GM21825 (cell line): ENCODE results near the gene CD3D.
A peak's percentile ranks its signal among the peaks of the same experiment; 100 is the strongest.

Experiments
- ATAC-seq: cut with Tn5 transposase; IDR thresholded peaks from one replicate; pipeline ENCODE4 v1.9.1; 2021; ENCODE audit warnings: mild to moderate bottlenecking, moderate library complexity; ENCODE audit not compliant: unreplicated experiment

The CD3D gene

GRCh38 chr11:118342503-118343161 lies at the start of gene CD3D:
CD3D (minus strand) TSS chr11:118342705; CDS start chr11:118342607, 98 bp downstream.
- ATAC-seq: no peak

DNA sequence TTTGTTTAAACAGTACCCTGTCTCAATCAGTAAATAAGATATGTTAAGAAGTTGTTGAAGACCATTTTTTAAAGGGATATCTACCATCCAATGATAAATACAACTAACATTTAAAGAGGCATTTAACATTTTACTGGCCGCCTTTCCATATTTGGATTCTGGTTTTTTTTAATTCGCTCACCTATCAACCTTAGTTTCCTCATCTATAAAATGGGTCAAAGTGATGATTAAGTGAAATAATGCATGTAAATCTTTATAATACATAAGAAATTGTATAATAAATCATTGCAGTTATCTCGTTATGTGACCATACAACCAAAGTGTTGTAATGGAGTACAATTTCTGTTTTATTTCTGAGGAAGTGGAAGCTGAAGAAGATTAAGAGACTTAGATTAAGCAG lies 41.2 kb upstream of the CD3D start:
- no peak for ATAC-seq

- ATAC-seq: no peak
These were observed 40.4 kb upstream of the CD3D start for GRCh38 chr11:118382954-118383353.

- no peak for ATAC-seq
These were observed 38.1 kb upstream of the CD3D start for GRCh38 chr11:118380571-118380970.

DNA sequence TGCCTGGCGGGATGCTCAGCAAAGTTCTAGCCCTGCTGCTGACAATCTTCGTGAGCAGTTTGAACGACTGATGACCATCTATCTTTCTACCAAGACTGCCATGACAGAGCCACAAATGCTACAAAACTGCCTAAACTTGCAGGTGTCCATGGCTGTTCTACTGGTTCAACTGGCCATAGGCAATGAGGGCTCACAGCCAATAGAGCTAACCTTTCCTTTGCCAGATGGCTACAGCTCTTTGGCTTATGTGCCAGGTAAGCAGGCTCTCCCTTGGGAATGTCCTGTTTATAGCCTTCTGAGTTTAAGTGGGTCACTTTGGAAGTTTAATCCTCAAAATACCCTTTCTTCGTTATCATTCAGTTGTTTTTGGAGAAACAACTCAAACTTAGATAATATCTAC lies 37.0 kb upstream of the CD3D start:
- no peak for ATAC-seq

GRCh38 chr11:118375978-118376377 lies 33.5 kb upstream of the CD3D start:
- ATAC-seq: no peak

DNA sequence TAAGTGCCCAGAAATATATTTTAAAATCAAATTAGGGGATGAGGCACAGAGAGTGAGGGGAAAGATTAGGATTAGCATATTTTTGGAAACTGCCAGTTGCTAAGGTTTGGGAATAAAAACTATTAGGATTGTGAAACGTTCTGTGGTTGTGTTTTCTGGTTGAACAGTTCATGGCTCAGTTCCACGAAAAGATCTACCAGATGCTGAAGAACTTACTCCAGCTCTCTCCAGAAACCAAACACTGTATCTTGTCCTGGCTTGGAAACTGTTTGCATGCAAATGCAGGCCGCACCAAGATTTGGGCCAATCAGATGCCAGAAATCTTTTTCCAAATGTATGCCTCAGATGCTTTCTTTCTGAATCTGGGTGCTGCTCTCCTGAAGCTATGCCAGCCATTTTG lies 32.2 kb upstream of the CD3D start:
- no peak for ATAC-seq

DNA sequence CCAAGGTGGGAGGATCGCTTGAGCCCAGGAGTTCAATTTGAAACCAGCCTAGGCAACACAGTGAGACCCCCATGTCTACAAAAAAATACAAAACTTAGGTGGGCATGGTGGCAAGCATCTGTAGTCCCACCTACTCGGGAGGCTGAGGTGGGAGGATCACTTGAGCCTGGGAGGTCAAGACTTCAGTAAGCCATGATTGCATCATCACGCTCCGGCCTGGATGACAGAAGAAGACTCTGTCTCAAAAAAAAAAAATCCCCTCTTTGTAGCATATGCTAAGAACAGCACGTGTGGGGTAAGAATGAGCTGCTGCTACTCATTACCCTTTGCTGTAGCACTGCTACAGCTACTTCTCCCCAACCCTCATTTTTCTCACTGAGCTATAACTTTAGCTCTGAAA lies 31.4 kb upstream of the CD3D start:
- no peak for ATAC-seq

GRCh38 chr11:118373263-118373662 lies 30.8 kb upstream of the CD3D start:
- no peak for ATAC-seq

DNA sequence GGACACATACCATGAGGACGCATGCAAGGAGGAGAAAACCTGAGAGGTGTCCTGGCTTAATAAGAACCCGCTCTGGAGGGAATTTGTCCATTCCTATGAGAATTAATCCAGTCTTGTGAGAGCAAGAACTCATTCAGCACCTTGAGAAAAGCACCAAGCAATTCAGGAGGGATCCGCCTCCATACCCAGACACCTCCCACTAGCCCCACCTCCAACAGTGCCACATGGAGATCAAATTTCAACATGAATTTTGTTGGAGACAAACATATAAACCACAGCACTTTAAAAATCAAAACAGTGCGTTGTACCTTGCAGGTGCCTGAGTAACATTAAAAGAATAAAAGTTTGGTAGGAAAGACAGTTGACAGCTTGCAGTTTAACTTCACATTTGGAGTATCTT lies 28.3 kb upstream of the CD3D start:
- ATAC-seq: no peak

GRCh38 chr11:118366287-118366686 lies 23.8 kb upstream of the CD3D start:
- no peak for ATAC-seq

DNA sequence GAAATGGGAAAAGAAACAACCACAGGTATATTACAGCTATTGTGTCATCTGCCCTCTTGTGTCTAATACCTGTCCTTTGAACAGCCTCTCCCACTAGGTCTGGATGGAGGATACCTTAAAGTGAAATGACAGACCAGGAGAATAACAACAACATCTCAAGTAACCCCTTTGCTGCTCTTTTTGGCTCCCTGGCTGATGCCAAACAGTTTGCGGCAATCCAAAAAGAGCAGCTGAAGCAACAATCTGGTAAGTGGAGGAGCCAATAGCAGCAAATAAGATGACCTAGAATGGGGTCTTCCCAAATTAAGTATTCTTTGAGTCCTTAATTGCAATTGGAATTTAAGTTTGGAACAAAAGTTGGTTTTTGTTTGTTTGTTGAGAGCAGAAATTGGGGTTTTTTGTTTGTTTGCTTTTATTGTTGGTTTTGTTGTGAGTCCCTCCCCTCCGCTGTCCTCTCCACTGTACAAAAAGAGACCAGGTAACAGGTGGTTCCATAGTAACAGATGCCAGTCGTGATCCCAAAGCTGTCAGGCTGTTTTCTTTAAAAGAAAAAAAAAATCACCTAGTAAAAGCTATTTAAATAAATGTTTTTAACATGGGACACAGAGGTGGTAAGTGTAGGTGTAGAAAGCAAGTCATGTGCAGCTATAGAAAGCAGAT lies 22.6 kb upstream of the CD3D start:
- ATAC-seq: no peak

- ATAC-seq: peak; percentile 88
These were observed 16.9 kb upstream of the CD3D start, which contains the start of gene UBE4A for GRCh38 chr11:118359295-118359958. UBE4A (plus strand) TSS chr11:118359600; CDS start chr11:118365081, 5,481 bp downstream.

DNA sequence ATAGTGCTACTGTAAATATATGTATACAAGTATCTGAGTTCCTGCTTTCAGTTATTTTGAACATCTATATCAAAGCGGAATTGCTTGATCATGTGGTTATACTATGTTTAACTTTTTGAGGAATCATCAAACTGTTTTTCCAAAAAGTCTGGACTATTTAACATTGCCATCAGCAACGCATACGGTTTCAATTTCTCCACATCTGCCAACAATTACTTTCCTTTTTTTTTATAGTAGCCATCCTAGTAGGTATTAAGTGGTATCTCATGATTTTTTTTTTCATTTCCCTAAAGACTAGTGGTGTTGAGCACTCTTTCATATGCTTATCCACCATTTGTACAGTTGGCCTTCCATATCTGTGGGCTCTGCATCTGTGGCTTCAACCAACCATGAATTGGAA lies 15.6 kb upstream of the CD3D start:
- no peak for ATAC-seq

GRCh38 chr11:118353084-118353710 lies 10.7 kb upstream of the CD3D start:
- ATAC-seq: no peak

GRCh38 chr11:118349475-118349874 lies 7.0 kb upstream of the CD3D start:
- no peak for ATAC-seq

GRCh38 chr11:118343981-118344515 lies 1.5 kb upstream of the CD3D start, which contains the start of gene CD3G:
CD3G (plus strand) TSS chr11:118344344; CDS start chr11:118344424, 80 bp downstream.
- no peak for ATAC-seq

DNA sequence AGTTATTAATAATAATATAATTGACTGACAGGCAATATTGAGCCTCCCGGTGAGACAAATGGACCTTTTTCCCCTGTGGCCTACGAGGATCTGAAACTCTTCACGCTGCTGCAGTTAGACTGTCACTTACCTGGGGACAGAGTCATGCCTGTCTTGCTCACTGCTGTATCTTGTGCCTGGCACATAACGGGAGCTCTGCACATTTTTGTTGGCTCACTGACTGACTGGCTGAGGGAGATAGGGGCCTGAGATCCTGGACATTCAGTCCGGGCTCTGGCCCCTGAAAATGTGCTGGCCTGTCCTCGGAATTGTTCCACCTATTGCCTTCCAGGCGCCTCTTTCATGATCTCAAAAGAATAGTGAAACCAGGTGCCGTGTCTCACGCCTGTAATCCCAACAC lies 743 bp upstream of the CD3D start:
- ATAC-seq: no peak

- no peak for ATAC-seq
These were observed 553 bp downstream of the CD3D start for GRCh38 chr11:118341815-118342489.

GRCh38 chr11:118341261-118341660 lies 1.2 kb downstream of the CD3D start:
- ATAC-seq: no peak

DNA sequence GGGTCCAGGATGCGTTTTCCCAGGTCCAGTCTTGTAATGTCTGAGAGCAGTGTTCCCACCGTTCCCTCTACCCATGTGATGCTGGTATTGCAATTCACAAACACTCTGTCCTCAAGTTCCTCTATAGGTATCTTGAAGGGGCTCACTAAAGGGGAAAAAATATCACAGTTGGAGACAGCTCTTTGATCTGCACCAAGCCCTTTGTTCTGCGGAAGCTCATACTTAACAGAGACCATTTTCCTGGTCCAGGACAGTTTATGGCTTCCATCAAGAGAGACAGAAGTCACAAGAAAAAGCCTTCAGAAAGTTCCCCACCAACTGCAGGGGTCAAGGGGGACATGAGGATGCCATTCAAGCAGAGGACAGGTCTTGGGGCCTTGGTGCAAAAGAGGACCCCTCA lies 2.1 kb downstream of the CD3D start:
- ATAC-seq: no peak
